Caki2 (cell line): Measurements from ENCODE around the gene RPL11. TPM values are rescaled to one million over a fixed set of nuclear protein-coding genes. Genes with fewer than 3 reads are reported as not detected.
"Not testable (repeated sequence)": the region's sequence is repeated elsewhere in the genome, so short reads cannot be mapped to it uniquely, and the experiment has no call there.

Source experiments
- DNase-seq: peaks from one replicate; pipeline ENCODE4 v3.0.0-alpha.2; 2015; ENCODE audit warnings: low read depth
- in situ Hi-C: cut with HindIII; loops from 2 replicates; pipeline ENCODE4 v1.10.0; 2016; ENCODE audit warnings: low sequenced_read_pairs, low pct_unique_long_range_greater_than_20kb, mixed read lengths
- total RNA-seq: library from RNA; depleted of rRNA; stranded (reverse); fragments of >200 nt; shearing (Covaris generic); gene quantifications from 2 replicates; pipeline ENCODE4 v1.2.3, GENCODE V29; 2014; ENCODE audit warnings: low replicate concordance

The RPL11 gene
- total RNA-seq, 1 experiment from 2014 or later = 414 TPM

DNA sequence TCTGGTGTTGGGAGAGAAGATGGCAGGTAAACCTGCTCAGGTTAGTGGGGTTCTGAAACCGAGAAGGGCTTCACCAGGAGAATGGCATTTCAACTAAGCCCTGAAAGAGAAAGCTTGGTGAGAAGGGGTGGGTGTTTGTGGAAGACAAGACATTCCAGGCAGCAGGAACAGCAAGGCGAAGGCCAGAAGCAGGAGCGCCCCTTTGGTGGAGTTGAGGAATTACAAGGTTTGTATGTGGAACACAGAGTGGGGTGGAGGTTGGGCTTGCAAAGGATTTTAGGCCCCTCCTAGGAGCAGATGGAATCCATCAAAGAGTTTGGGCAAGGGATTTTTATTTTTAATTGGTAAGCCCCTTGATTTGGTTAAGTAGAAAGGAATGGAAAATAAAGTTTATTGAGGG lies 26.9 kb downstream of the RPL11 start:
- in situ Hi-C loops = no loop called here
- DNase-seq = peak; percentile 32

DNA sequence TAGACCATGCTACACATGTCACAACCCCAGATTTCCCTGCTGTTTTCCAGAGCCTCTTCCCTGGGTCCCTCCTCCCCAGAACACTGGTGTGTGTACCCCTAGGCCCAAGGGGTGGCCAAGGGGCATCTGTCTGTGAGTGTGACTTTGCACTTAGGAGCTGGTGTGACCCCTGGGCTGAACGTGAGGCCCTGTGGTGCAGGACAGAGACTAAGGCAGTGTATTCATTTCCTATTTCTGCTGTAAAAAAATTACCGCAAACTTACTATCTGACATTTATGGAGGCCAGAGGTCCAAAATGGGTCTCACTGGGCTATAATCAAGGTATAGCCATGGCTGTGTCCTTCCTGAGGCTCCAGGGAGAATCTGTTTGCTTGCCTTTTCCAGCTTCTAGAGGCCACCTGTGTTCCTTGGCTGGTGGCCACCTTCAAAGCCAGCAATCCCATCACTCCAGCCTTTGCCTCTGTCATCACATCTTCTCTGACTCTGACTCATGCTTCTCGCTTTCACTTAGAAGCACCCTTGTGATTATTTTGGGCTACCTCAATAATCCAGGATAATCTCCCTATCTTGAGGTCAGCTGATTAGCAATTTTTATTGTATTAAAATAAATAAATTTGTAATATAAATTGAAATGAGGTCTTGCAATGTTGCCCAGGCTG lies 27.7 kb downstream of the RPL11 start:
- in situ Hi-C loops = no loop called here
- no peak for DNase-seq

- in situ Hi-C loops = no loop called here
- DNase-seq = no peak
Measured at GRCh38 chr1:23720256-23720995, 28.8 kb downstream of the RPL11 start.

- DNase-seq = no peak
- in situ Hi-C loops = no loop called here
Measured at GRCh38 chr1:23722652-23723051, 31.0 kb downstream of the RPL11 start.

DNA sequence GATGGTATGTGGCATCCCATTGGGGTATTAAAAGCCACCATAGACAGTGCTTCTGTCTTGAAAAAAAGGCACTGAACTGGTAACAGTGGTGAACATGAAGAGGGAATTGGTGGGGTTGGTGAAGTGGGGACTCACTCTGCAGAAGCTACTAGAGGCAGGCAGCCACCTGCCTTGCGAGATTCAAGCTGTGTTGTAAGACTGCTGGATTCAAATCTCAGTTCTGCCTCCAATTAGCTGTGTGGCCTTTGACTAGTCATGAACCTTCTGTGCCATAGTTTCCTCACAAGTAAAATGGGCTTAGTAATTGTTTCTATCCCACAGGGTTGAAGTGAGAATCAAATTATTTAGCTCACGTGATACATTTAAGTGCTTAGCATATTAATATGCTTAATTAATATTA lies 35.1 kb downstream of the RPL11 start:
- in situ Hi-C loops = no loop called here
- DNase-seq = no peak

GRCh38 chr1:23727362-23727811 lies 35.8 kb downstream of the RPL11 start:
- DNase-seq = no peak
- in situ Hi-C loops = no loop called here

GRCh38 chr1:23732363-23733224 lies 41.0 kb downstream of the RPL11 start:
- DNase-seq = peak; percentile 18

GRCh38 chr1:23733281-23733680 lies 41.7 kb downstream of the RPL11 start:
- DNase-seq, in situ Hi-C loops: not testable (repeated sequence)

More at GRCh38 chr1:23732363-23733224, 41.0 kb downstream of the RPL11 start:
- in situ Hi-C loops = no loop called here

DNA sequence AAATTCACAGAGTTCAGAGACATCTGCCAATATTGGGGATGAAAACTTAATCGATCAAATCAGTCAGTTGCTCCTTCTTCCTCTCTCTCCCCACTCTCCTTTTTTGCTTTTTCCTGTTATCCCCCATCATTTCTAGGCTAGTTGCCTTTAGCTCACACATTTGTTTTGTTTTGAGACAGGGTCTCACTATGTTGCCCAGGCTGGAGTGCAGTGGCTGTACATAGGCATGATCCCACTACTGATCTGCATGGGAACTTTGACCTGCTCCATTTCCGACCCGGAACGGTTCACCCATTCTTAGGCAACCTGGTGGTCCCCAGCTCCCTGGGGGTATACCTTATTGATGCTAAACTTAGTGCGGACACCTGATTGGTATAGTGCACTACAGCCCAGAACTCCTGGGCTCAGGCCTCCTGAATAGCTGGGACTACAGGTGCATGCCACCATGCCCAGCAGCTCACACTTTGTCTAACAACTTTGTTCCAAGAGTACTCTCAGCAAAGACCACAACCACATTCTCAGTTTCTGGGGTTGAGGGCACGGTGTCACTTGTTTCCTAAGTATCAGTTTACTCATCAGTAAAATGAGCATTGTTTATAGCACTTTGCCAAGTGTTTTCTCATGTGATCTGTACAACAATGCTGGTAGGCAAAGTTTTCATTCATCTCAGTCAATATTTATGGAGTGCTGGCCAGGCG lies 45.0 kb downstream of the RPL11 start:
- no peak for DNase-seq
- in situ Hi-C loops = no loop called here

GRCh38 chr1:23741609-23742008 lies 50.0 kb downstream of the RPL11 start:
- no peak for DNase-seq
- in situ Hi-C loops = no loop called here

DNA sequence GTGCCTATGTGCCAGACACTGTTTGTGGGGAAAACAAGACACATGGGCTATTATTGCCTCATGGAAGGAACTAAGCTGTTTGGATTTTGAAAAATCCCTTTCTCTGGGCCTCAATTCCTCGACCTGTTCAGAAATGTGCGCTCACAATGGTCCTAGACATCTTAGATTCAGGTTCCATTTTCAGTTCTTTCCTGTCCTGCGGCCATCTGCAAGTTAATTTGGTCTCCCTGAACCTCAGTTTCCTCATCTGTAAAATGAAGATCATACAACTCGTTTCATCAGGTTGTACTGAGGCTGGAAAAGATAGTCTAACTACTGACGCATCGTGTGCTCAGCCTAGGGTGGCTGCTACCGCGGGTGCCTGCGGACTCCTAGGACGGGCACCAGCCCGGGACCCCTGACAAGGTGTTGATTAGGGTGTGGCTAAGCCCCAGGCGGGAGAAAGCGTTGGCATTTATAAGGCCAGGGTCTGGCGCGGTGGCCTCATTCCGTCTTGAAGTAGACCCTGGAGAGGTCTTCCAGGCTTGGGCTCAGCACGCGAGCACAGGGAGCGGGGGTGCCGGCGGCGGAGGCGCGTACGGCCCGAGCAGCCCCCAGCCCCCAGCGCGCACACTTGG lies 51.2 kb downstream of the RPL11 start:
- DNase-seq = no peak
- in situ Hi-C loops = no loop called here

DNA sequence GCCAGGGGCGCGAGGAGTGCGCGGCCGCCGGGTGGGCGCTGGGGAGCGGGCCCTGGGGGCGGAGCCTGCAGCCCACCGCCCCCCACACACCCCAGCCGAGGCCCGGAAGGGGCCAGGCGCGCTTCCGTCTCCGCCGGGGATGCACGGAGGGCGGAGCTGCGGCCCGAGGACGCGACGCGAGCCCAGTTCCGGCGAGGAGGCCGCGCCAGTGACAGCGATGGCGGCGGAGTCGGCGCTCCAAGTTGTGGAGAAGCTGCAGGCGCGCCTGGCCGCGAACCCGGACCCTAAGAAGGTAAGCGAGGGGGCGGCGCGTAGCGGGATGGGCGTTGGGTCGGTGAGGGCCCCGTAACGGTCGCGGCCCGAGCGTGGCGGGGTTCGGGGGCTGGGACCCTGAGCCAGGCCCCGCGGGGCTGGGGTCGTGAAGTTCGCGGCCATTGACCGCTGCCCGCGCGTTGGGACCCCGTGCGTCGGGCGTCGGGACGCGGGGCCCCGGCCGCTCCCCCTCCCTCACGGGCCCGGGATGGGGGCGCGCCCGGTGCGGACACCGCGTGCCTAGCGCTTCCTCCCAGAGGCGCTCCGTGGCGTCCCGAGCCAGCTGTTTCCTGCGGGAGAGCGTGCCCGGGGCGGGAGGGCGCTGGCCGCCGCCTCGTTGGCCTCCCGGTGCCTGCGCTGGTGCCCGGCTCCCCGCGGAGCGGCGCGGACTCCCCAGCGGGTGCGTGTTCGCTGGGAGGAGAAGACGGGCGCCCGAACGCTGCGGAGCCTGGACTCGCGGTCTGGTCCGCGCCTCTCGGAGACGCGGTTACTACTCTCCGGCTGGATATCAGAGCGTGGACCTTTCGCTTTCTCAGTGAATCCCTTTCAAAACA lies 51.9 kb downstream of the RPL11 start, which contains the start of gene ELOA:
TSS of gene ELOA (plus strand) at position 185 of the 866 bp plus-strand sequence. CDS start at position 218, 33 bp downstream.
- DNase-seq = peak; percentile 67
- in situ Hi-C loops = no loop called here

DNA sequence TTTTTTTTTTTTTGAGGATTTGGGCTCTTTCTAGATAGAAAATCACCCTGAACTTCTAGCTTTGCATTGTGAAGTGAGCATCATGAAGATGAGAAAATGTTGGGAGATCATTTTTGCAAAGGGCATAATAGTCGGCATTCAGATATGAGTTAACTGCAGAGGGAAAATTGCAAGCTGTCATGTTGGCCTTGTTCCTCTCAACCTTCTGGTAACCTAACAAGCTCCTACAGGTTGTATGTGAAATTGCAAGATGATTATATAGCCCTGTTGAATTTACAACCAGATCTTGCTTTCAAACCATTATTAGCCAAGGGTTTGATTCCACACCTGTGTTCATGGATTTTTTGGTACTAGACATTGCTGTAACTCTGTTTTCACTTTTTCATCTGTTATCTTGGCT lies 53.9 kb downstream of the RPL11 start:
- in situ Hi-C loops = no loop called here
- DNase-seq = peak; percentile 14
